ENCODE results near the gene SLC39A7. TPM values are rescaled to one million over a fixed set of nuclear protein-coding genes. Genes with fewer than 3 reads are reported as not detected.

SLC39A7 gene
- total and polyA plus RNA-seq, 12 donors, result 25.8 to 178 (median 53.1) TPM

DNA sequence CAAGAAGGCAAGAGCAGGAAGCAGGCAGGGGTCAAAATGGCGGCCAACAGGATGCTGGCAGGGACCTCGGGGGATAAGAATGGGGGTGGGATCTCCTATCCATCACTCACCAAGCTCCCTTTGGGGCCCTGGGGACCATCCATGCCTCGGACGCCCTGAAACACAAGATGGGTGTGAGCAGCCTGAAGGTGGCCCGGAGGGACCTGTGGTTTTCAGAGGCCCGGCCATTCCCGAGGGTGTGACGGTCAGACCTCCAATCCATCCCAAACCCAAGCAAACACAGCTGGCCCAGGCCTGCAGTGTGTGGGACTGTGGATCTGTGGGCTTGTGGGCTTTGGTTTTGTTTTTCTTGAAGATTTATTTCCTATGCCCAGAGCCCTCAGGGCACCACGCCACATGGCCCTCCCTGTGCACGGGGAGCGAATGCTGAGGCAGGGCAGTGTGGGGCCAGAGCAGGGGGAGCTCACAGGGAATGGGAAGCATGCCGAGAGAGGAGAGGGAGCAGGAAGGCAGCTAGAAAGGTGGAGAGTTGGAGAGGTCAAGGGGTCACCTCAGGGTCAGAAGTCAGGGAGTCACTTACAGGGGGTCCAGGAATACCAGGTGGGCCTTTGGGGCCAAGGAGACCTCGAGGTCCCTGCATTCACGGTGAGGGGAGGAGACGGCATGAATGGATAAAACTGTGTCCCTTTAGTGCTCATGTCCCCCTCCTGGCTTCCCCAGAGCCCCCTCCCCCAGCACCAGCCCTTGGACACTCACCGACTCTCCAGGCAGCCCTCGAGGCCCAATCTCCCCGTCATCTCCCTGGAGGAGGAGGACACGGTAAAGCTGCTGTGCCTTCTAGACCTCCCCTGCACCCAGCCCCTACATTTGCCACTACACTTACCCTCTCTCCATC lies 22.9 kb upstream of the SLC39A7 start:
- no peak overlapping the region for H3K4me3 ChIP-seq
- intact Hi-C loops (cut with DNase I), result no loop called here
- no peak for DNase-seq

DNA sequence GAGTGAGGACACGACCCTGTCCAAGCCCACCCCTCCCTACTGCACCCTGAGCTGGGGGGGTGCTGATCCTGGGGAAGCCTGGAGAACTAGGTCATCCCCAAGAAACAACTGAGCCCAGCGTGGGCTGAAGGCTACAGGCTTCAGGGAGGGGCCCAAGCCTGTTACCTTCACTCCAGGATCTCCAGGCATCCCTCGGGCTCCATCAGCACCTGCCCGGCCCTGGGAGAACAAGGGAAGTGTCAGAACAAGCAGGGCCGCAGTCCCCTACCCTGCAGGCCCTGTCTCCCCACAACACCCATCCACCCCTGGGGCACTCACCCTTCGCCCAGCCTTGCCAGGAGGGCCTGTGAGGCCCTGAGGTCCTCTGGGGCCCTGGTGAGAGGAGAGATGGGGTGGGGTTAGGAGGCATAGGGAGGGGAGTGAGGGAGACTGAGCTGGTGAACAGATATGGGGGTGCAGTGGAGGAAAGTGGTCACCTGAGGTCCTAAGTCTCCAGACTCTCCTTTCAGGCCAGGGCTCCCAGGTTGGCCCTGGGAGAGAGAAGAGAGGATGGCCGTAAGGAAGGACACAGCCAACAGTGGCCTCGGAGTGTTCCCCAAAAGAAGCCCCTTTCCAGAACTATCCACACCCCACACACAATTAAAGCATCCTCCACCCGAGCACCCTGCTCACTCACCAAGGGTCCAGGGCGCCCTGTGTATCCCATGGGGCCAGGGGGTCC lies 21.8 kb upstream of the SLC39A7 start:
- H3K4me1 ChIP-seq, result peaks cover 0 to 11% (median 0%) of the 10 kb centered on the region in 9 donors
- intact Hi-C loops (cut with DNase I), result no loop called here
- TF ChIP-seq, protein P1, sequence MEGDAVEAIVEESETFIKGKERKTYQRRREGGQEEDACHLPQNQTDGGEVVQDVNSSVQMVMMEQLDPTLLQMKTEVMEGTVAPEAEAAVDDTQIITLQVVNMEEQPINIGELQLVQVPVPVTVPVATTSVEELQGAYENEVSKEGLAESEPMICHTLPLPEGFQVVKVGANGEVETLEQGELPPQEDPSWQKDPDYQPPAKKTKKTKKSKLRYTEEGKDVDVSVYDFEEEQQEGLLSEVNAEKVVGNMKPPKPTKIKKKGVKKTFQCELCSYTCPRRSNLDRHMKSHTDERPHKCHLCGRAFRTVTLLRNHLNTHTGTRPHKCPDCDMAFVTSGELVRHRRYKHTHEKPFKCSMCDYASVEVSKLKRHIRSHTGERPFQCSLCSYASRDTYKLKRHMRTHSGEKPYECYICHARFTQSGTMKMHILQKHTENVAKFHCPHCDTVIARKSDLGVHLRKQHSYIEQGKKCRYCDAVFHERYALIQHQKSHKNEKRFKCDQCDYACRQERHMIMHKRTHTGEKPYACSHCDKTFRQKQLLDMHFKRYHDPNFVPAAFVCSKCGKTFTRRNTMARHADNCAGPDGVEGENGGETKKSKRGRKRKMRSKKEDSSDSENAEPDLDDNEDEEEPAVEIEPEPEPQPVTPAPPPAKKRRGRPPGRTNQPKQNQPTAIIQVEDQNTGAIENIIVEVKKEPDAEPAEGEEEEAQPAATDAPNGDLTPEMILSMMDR (IDR thresholded peaks at IDR 0.05), result no peak
- 87 to 93% methylated on average over 10 of the region's 10 CpGs for WGBS, 2 donors
- no peak overlapping the region for H3K27ac ChIP-seq
- DNase-seq (no peak), ATAC-seq (no peak)
- no peak overlapping the region for H3K4me3 ChIP-seq
- H3K36me3 ChIP-seq, result no peaks in the 10 kb centered on the region
- H3K27me3 ChIP-seq, result no peaks in the 10 kb centered on the region
- H3K9me3 ChIP-seq, result peaks cover 0 to 3% (median 0%) of the 10 kb centered on the region in 11 donors

More for the DNA sequence above, 22.9 kb upstream of the SLC39A7 start:
- no peaks in the 10 kb centered on the region for H3K27me3 ChIP-seq
- H3K9me3 ChIP-seq, result peaks cover 0 to under 1% (median 0%) of the 10 kb centered on the region in 11 donors
- TF ChIP-seq, protein P1 (IDR thresholded peaks at IDR 0.05), result no peak
- no peaks in the 10 kb centered on the region for H3K36me3 ChIP-seq
- no peak overlapping the region for H3K27ac ChIP-seq
- ATAC-seq, result no peak
- WGBS, 2 donors, result 83 to 90% methylated on average over 19 of the region's 19 CpGs
- no peaks in the 10 kb centered on the region for H3K4me1 ChIP-seq

DNA sequence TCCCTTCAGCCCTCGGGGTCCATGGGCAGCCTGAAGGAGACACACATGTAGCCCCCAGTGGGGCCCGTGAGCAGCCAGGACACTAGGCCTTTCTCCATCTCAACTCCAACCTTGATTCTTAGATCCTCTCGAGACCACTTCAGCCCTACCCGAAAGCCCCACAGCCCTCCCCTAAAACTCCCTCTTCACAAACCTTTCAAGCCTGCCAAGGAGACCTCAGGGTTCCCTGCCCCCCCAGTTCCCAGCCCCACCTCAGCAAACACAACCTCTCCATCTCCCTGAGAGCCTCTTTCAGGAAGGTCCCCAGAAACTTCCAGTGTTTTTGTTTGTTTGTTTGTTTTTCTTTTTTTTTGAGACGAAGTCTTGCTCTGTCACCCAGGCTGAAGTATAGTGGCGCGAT lies 19.5 kb upstream of the SLC39A7 start:
- DNase-seq, result no peak
- Histone ChIP-seq H3K4me3 (no peak overlapping the region), H3K27me3 (no peaks in the 10 kb centered on the region), H3K27ac (no peak overlapping the region), H3K4me1 (peaks cover 0 to 11% (median 0%) of the 10 kb centered on the region in 9 donors), H3K36me3 (no peaks in the 10 kb centered on the region), H3K9me3 (peaks cover 0 to 3% (median 0%) of the 10 kb centered on the region in 11 donors)
- TF ChIP-seq, protein P1 (IDR thresholded peaks at IDR 0.05), result no peak
- no peak for ATAC-seq
- 86 to 94% methylated on average over 7 of the region's 7 CpGs for WGBS, 2 donors
- intact Hi-C loops (cut with DNase I), result no loop called here

- Histone ChIP-seq H3K27ac (peak overlapping the region in 2 of 10 donors; percentile 1 to 65), H3K9me3 (peaks cover 0 to 3% (median 0%) of the 10 kb centered on the region in 11 donors), H3K27me3 (no peaks in the 10 kb centered on the region), H3K36me3 (no peaks in the 10 kb centered on the region), H3K4me1 (peaks cover 0 to 11% (median 0%) of the 10 kb centered on the region in 9 donors), H3K4me3 (no peak overlapping the region)
- 70 to 76% methylated on average over 5 of the region's 5 CpGs for WGBS, 2 donors
- DNase-seq, result no peak
- TF ChIP-seq, protein P1 (IDR thresholded peaks at IDR 0.05), result no peak
- no peak for ATAC-seq
- intact Hi-C loops (cut with DNase I), result no loop called here
These were observed 17.5 kb upstream of the SLC39A7 start for GRCh38 chr6:33183071-33183683.

All from heart right ventricle (tissue), 16 donors.